OCI-LY3 (cell line): ENCODE results near the gene TNFSF12.
"Not testable (repeated sequence)": the region's sequence is repeated elsewhere in the genome, so short reads cannot be mapped to it uniquely, and the experiment has no call there.

ENCODE experiments used
- H2AFZ ChIP-seq: fragments of 200-600, 300-600 bp; shearing (Covaris generic); 2 replicates; pipeline ENCODE4 v1.6.0; 2014; ENCODE audit warnings: antibody characterized with exemption, low read depth, low read length
- H3K27ac ChIP-seq: fragments of 200-600, 300-600 bp; sonication (generic); 2 replicates; pipeline ENCODE4 v1.5.1; 2014; ENCODE audit warnings: mild to moderate bottlenecking, low read length, moderate library complexity, mixed read lengths
- H3K27me3 ChIP-seq: fragments of 200-600, 300-600 bp; sonication (generic); 2 replicates; pipeline ENCODE4 v1.6.1; 2014; ENCODE audit warnings: low read depth, low read length, mixed read lengths
- H3K36me3 ChIP-seq: fragments of 200-600, 300-600 bp; sonication (generic); replicated peaks from 2 replicates; pipeline ENCODE3; 2014; ENCODE audit warnings: low read depth, low read length, mixed read lengths
- H3K4me1 ChIP-seq: fragments of 300-600, 200-600 bp; sonication (generic); 2 replicates; pipeline ENCODE4 v1.6.1; 2014; ENCODE audit warnings: low read length, mixed read lengths
- H3K4me2 ChIP-seq: fragments of 200-600, 300-600 bp; sonication (generic); 2 replicates; pipeline ENCODE4 v1.6.1; 2014; ENCODE audit warnings: low read length, mixed read lengths
- H3K4me3 ChIP-seq: fragments of 300-600, 200-600 bp; sonication (generic); 2 replicates; pipeline ENCODE4 v1.5.1; 2014; ENCODE audit warnings: antibody characterized with exemption, mild to moderate bottlenecking, low read length, moderate library complexity
- H3K79me2 ChIP-seq: fragments of 300-600, 200-600 bp; shearing (Covaris generic); 2 replicates; pipeline ENCODE4 v1.6.1; 2014; ENCODE audit warnings: mild to moderate bottlenecking, low read length, mixed read lengths
- H3K9ac ChIP-seq: fragments of 300-600, 200-600 bp; shearing (Covaris generic); 2 replicates; pipeline ENCODE4 v1.6.0; 2014; ENCODE audit warnings: mild to moderate bottlenecking, low read length, moderate library complexity
- H3K9me3 ChIP-seq: fragments of 200-600, 300-600 bp; shearing (Covaris generic); 2 replicates; pipeline ENCODE4 v1.6.1; 2014; ENCODE audit warnings: low read length, mixed read lengths; ENCODE audit not compliant: insufficient read depth
- H4K20me1 ChIP-seq: fragments of 200-600, 300-600 bp; sonication (generic); 2 replicates; pipeline ENCODE4 v1.6.1; 2016; ENCODE audit warnings: low read length, mixed read lengths; ENCODE audit not compliant: insufficient read depth
- EZH2phosphoT487 ChIP-seq: fragments of 200-600 bp; shearing (Covaris generic); IDR thresholded peaks from 2 replicates; pipeline ENCODE4 v1.6.1; 2018; ENCODE audit warnings: antibody characterized with exemption, mixed run types, low read depth
- TF ChIP-seq, protein P1 (sequence below): fragments of 200-600, 300-600 bp; sonication (generic); IDR thresholded peaks from 2 replicates; pipeline ENCODE4 v1.5.1; 2014; ENCODE audit warnings: antibody characterized with exemption, low read length, low read depth

The TNFSF12 gene

DNA sequence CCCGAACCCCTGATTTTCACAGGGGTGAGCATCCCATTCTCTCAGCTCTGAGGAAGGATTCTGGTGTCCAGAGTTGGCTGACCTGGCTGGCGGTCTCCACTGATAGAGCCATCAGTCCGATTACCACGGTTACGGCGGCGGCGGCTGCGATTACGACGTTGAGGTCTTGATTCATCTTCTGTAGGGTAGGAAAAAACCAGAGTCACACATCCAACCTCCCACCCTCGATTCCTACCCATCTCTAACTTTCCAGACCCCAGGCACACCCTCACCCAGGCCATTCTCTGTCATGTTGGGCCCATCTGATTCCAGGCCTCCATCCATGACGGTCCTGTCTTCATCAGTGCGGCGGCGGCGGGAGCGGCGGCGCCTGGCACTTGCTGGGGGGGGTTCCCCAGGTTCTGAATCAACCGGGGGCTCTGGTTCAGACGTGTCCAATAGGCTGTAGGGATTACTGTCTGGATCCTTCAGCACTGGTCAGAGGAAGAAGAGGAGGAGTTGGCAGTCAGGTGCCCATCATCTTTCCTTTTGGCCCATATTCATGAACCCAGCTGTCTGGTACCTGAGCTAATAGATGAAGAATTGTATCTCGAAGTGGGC lies 43.7 kb downstream of the TNFSF12 start:
- H3K79me2 ChIP-seq, result no peaks in the 10 kb centered on the region
- no peak overlapping the region for H3K4me3 ChIP-seq
- peaks cover 3% of the 10 kb centered on the region; the same call in 1 of the 2 replicates for H3K4me1 ChIP-seq
- H3K9me3 ChIP-seq, result no peaks in the 10 kb centered on the region
- no peak overlapping the region for H3K9ac ChIP-seq
- TF ChIP-seq, protein P1, sequence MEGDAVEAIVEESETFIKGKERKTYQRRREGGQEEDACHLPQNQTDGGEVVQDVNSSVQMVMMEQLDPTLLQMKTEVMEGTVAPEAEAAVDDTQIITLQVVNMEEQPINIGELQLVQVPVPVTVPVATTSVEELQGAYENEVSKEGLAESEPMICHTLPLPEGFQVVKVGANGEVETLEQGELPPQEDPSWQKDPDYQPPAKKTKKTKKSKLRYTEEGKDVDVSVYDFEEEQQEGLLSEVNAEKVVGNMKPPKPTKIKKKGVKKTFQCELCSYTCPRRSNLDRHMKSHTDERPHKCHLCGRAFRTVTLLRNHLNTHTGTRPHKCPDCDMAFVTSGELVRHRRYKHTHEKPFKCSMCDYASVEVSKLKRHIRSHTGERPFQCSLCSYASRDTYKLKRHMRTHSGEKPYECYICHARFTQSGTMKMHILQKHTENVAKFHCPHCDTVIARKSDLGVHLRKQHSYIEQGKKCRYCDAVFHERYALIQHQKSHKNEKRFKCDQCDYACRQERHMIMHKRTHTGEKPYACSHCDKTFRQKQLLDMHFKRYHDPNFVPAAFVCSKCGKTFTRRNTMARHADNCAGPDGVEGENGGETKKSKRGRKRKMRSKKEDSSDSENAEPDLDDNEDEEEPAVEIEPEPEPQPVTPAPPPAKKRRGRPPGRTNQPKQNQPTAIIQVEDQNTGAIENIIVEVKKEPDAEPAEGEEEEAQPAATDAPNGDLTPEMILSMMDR, result no peak
- no peak for TF ChIP-seq EZH2phosphoT487
- no peaks in the 10 kb centered on the region for H3K27me3 ChIP-seq
- no peaks in the 10 kb centered on the region for H4K20me1 ChIP-seq
- H3K27ac ChIP-seq, result no peak overlapping the region
- no peak overlapping the region for H2AFZ ChIP-seq
- H3K4me2 ChIP-seq, result no peak overlapping the region
- peaks cover 5% of the 10 kb centered on the region for H3K36me3 ChIP-seq

DNA sequence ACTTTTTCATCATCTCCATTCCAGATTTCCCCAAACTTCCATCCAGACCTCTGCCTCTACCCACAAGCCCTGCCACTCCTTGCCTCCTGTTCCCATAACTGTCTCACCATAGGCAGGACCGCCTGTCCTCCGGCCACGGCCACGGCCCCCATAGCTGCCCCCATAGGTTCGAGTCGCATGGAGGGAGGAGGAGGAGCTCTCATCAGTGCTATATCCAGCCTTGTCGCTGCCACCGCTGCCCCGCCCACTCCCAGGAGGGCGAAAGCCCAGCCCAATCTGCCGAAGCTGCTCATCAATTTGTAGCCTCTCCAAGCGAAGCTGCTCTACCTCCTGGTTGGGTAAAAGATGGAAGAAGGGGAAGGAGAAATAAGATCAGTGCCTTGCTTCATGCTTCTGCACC lies 44.4 kb downstream of the TNFSF12 start:
- no peak overlapping the region for H3K4me2 ChIP-seq
- no peaks in the 10 kb centered on the region for H4K20me1 ChIP-seq
- H3K36me3 ChIP-seq, result peaks cover 5% of the 10 kb centered on the region
- H3K27me3 ChIP-seq, result no peaks in the 10 kb centered on the region
- no peak overlapping the region for H3K27ac ChIP-seq
- H3K4me3 ChIP-seq, result no peak overlapping the region
- H3K9me3 ChIP-seq, result no peaks in the 10 kb centered on the region
- no peaks in the 10 kb centered on the region for H3K79me2 ChIP-seq
- H3K4me1 ChIP-seq, result peaks cover 3% of the 10 kb centered on the region; the same call in 1 of the 2 replicates
- no peak for TF ChIP-seq EZH2phosphoT487
- TF ChIP-seq, protein P1, result no peak
- no peak overlapping the region for H3K9ac ChIP-seq
- no peak overlapping the region for H2AFZ ChIP-seq

DNA sequence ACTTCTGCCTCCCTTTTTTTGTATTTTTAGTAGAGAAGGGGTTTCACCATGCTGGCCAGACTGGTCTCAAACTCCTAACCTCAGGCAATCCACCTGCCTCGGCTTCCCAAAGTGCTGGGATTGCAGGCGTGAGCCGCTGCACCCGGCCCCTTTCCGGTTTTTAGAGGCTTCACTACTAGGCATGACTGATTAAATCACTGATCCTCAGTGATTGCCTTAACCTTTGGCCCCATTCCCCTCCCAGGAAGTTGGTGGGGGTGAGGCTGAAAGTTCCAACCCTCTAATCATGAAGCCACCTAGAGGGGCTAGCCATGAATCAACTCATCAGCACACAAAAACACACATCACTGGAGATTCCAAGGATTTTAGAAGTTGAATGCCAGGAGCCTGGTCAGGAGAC lies 48.7 kb downstream of the TNFSF12 start:
- H3K27me3 ChIP-seq, H3K4me1 ChIP-seq, H3K9ac ChIP-seq, H3K4me3 ChIP-seq, H3K36me3 ChIP-seq, H3K4me2 ChIP-seq, H3K79me2 ChIP-seq, H3K9me3 ChIP-seq, H3K27ac ChIP-seq, H4K20me1 ChIP-seq, H2AFZ ChIP-seq: not testable (repeated sequence)

DNA sequence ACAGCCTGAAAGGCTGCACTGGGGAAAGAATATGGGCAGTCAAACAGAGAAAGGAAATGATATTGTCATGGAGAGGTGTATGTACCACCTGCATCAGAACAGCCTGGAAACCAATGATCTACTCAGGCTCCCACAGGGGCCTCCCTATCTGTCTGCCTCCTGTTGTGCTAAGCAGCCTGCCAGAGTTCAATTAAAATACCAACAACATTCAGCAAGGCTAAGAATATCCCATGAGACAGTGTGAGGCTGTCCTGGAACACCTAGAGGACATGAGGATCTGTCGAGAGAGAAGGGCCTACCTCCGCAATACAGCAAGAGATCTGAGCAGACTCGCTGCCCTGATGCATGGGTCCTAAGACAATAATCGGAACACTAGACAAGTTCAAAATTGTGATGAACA lies 57.4 kb downstream of the TNFSF12 start:
- no peaks in the 10 kb centered on the region for H3K9me3 ChIP-seq
- H2AFZ ChIP-seq, result no peak overlapping the region
- no peak overlapping the region for H3K4me3 ChIP-seq
- H3K4me1 ChIP-seq, result no peaks in the 10 kb centered on the region
- 0 out of 2 replicates have a peak, but pooled peaks cover 8% of the 10 kb centered on the region for H3K79me2 ChIP-seq
- H3K4me2 ChIP-seq, result no peak overlapping the region
- TF ChIP-seq, protein P1, result no peak
- no peak for TF ChIP-seq EZH2phosphoT487
- no peaks in the 10 kb centered on the region for H4K20me1 ChIP-seq
- H3K27ac ChIP-seq, result no peak overlapping the region
- H3K36me3 ChIP-seq, result peaks cover 11% of the 10 kb centered on the region
- no peak overlapping the region for H3K9ac ChIP-seq
- H3K27me3 ChIP-seq, result no peaks in the 10 kb centered on the region
